Neural cell (in vitro differentiated cells): ENCODE measurements around the gene ABHD8. TPM values are rescaled to one million over a fixed set of nuclear protein-coding genes. Genes with fewer than 3 reads are reported as not detected.

Experiments used
- H2AFZ ChIP-seq: fragments of 200-600, 300-800 bp; sonication (generic), shearing (Covaris generic); 2 replicates; pipeline ENCODE4 v1.6.0; 2014; ENCODE audit warnings: low read depth, mild to moderate bottlenecking, antibody characterized with exemption, low read length, moderate library complexity
- H3F3A ChIP-seq: fragments of 200-600 bp; shearing (Covaris generic); 2 replicates; pipeline ENCODE4 v1.6.1; 2016; ENCODE audit warnings: mild to moderate bottlenecking, moderate library complexity, mixed read lengths, antibody characterized with exemption, low read length; ENCODE audit not compliant: insufficient read depth, poor library complexity, severe bottlenecking
- H3K27ac ChIP-seq: fragments of 200-600, 300-800 bp; sonication (generic), shearing (Covaris generic); 2 replicates; pipeline ENCODE4 v1.5.1; 2014; ENCODE audit warnings: mild to moderate bottlenecking, low read length, moderate library complexity
- H3K27me3 ChIP-seq: fragments of 300-800, 200-600 bp; sonication (generic), shearing (Covaris generic); 2 replicates; pipeline ENCODE4 v1.6.0; 2014; ENCODE audit warnings: mild to moderate bottlenecking, low read depth, low read length, moderate library complexity; ENCODE audit not compliant: insufficient read depth
- H3K36me3 ChIP-seq: fragments of 300-800, 200-600 bp; sonication (generic), shearing (Covaris generic); 2 replicates; pipeline ENCODE4 v1.5.1; 2014; ENCODE audit warnings: mild to moderate bottlenecking, antibody characterized with exemption, low read length, moderate library complexity; ENCODE audit not compliant: insufficient read depth
- H3K4me2 ChIP-seq: fragments of 300-800, 200-600 bp; sonication (generic), shearing (Covaris generic); 2 replicates; pipeline ENCODE4 v1.6.0; 2014; ENCODE audit warnings: mild to moderate bottlenecking, low read length
- H3K4me3 ChIP-seq: fragments of 300-800, 200-600 bp; sonication (generic), shearing (Covaris generic); 2 replicates; pipeline ENCODE4 v1.5.1; 2014; ENCODE audit warnings: mild to moderate bottlenecking, low read length, moderate library complexity
- H3K79me2 ChIP-seq: fragments of 200-600 bp; shearing (Covaris generic); replicated peaks from 2 replicates; pipeline ENCODE4 v1.6.0; 2014; ENCODE audit warnings: mild to moderate bottlenecking, low read length, moderate library complexity; ENCODE audit not compliant: insufficient read depth
- H3K9ac ChIP-seq: fragments of 300-800, 200-600 bp; sonication (generic), shearing (Covaris generic); 2 replicates; pipeline ENCODE4 v1.6.1; 2016; ENCODE audit warnings: mild to moderate bottlenecking, low read length, mixed read lengths
- H3K9me2 ChIP-seq: fragments of 200-600 bp; shearing (Covaris generic); 2 replicates; pipeline ENCODE4 v1.6.1; 2016; ENCODE audit warnings: mild to moderate bottlenecking, low read length, mixed read lengths; ENCODE audit not compliant: insufficient read depth
- H3K9me3 ChIP-seq: fragments of 200-600, 300-800 bp; sonication (generic), shearing (Covaris generic); 2 replicates; pipeline ENCODE4 v1.6.1; 2016; ENCODE audit warnings: mild to moderate bottlenecking, mixed run types, low read length, moderate library complexity, mixed read lengths
- H4K20me1 ChIP-seq: fragments of 200-600 bp; shearing (Covaris generic); 2 replicates; pipeline ENCODE4 v1.6.1; 2016; ENCODE audit warnings: mild to moderate bottlenecking, mixed run types; ENCODE audit not compliant: insufficient read depth
- CTCF ChIP-seq: fragments of 450-650 bp; IDR thresholded peaks from 2 replicates; pipeline ENCODE4 v1.5.1; 2014; ENCODE audit warnings: antibody characterized with exemption, mild to moderate bottlenecking, moderate library complexity; ENCODE audit not compliant: poor library complexity, severe bottlenecking
- EP300 ChIP-seq: fragments of 450-650 bp; conservative IDR thresholded peaks from 2 replicates; pipeline ENCODE4 v1.6.1; 2014; ENCODE audit warnings: antibody characterized with exemption, mild to moderate bottlenecking, moderate library complexity; ENCODE audit not compliant: poor library complexity, severe bottlenecking
- EZH2 ChIP-seq: fragments of 200-600, 300-800 bp; shearing (Covaris generic), sonication (generic); IDR thresholded peaks from 2 replicates; pipeline ENCODE4 v1.6.1; 2014; ENCODE audit warnings: antibody characterized with exemption, low read length, borderline replicate concordance, mild to moderate bottlenecking; ENCODE audit not compliant: insufficient read depth, poor library complexity, severe bottlenecking
- MXI1 ChIP-seq: fragments of 450-650 bp; conservative IDR thresholded peaks from 2 replicates; pipeline ENCODE4 v1.6.1; 2014; ENCODE audit warnings: antibody characterized with exemption, mild to moderate bottlenecking; ENCODE audit not compliant: poor library complexity, severe bottlenecking
- POLR2AphosphoS5 ChIP-seq: IDR thresholded peaks from 2 replicates; pipeline ENCODE4 v1.6.1; 2012
- RAD21 ChIP-seq: fragments of 450-650 bp; conservative IDR thresholded peaks from 2 replicates; pipeline ENCODE4 v1.6.1; 2014; ENCODE audit warnings: antibody characterized with exemption, mild to moderate bottlenecking, moderate library complexity
- SMC3 ChIP-seq: fragments of 450-650 bp; conservative IDR thresholded peaks from 2 replicates; pipeline ENCODE4 v1.6.1; 2014; ENCODE audit warnings: antibody characterized with exemption, mild to moderate bottlenecking, moderate library complexity; ENCODE audit not compliant: poor library complexity
- TAF1 ChIP-seq: IDR thresholded peaks from 2 replicates; pipeline ENCODE4 v1.6.1; 2012; ENCODE audit warnings: low read depth
- polyA plus RNA-seq: library from polyadenylated mRNA; depleted of rRNA; stranded (reverse); fragments of >200 nt; gene quantifications from 2 replicates; pipeline ENCODE4 v1.2.3, GENCODE V29; 2014
- TF ChIP-seq, protein P1 (sequence below): IDR thresholded peaks from 2 replicates; pipeline ENCODE4 v1.6.1; 2012; ENCODE audit warnings: borderline replicate concordance

ABHD8 gene
- polyA plus RNA-seq, 1 donor from 2014 or later = 28.1 TPM

DNA sequence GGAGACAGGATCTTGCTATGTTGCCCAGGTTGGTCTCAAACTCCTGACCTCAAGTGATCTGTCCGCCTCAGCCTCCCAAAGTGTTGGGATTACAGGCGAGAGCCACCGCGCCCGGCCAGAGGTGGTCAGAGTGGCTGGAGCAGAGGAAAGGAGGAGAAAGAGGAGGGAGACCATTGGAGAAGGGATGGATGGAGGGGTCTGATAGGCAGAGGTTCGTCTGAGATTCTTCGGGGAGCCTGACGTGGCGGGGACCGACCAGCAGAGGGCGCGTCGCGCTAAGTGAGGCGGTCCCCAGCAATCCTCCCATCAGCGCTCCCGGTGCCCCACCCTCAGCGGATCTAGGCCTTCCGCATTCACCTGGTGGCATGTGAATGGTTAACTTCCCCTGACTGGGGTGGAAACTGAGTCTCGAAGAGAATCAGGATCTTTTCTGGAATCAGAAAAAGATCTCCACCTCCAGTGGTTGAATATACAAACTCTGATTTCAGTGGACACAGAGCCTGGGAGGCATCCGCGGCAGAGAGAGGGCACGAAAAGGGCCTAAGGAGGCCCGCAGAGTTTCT, 43.0 kb upstream of the ABHD8 start:
- Histone ChIP-seq H3K9ac (no peak overlapping the region), H3K4me3 (no peak overlapping the region), H3K9me3 (no peaks in the 10 kb centered on the region), H3F3A (no peaks in the 10 kb centered on the region), H3K27me3 (no peaks in the 10 kb centered on the region), H3K4me2 (no peak overlapping the region), H2AFZ (no peak overlapping the region), H3K79me2 (no peaks in the 10 kb centered on the region), H3K9me2 (no peaks in the 10 kb centered on the region), H4K20me1 (no peaks in the 10 kb centered on the region), H3K27ac (no peak overlapping the region), H3K36me3 (no peaks in the 10 kb centered on the region)
- TF ChIP-seq, protein P1, sequence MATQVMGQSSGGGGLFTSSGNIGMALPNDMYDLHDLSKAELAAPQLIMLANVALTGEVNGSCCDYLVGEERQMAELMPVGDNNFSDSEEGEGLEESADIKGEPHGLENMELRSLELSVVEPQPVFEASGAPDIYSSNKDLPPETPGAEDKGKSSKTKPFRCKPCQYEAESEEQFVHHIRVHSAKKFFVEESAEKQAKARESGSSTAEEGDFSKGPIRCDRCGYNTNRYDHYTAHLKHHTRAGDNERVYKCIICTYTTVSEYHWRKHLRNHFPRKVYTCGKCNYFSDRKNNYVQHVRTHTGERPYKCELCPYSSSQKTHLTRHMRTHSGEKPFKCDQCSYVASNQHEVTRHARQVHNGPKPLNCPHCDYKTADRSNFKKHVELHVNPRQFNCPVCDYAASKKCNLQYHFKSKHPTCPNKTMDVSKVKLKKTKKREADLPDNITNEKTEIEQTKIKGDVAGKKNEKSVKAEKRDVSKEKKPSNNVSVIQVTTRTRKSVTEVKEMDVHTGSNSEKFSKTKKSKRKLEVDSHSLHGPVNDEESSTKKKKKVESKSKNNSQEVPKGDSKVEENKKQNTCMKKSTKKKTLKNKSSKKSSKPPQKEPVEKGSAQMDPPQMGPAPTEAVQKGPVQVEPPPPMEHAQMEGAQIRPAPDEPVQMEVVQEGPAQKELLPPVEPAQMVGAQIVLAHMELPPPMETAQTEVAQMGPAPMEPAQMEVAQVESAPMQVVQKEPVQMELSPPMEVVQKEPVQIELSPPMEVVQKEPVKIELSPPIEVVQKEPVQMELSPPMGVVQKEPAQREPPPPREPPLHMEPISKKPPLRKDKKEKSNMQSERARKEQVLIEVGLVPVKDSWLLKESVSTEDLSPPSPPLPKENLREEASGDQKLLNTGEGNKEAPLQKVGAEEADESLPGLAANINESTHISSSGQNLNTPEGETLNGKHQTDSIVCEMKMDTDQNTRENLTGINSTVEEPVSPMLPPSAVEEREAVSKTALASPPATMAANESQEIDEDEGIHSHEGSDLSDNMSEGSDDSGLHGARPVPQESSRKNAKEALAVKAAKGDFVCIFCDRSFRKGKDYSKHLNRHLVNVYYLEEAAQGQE = no peak
- TF ChIP-seq POLR2AphosphoS5 = no peak
- peak; percentile 85 for TF ChIP-seq SMC3
- TF ChIP-seq EP300 = no peak
- TF ChIP-seq CTCF = peak; percentile 86
- TF ChIP-seq RAD21 = peak; percentile 74
- no peak for TF ChIP-seq MXI1
- TF ChIP-seq EZH2 = no peak
- no peak for TF ChIP-seq TAF1

GRCh38 chr19:17341845-17342244, 38.6 kb upstream of the ABHD8 start:
- no peak overlapping the region for H3K9ac ChIP-seq
- no peak overlapping the region for H3K27ac ChIP-seq
- no peaks in the 10 kb centered on the region for H3F3A ChIP-seq
- no peaks in the 10 kb centered on the region for H3K36me3 ChIP-seq
- H3K79me2 ChIP-seq = no peaks in the 10 kb centered on the region
- H2AFZ ChIP-seq = no peak overlapping the region
- TF ChIP-seq EZH2 (no peak), TAF1 (no peak), MXI1 (no peak), CTCF (no peak), EP300 (no peak), POLR2AphosphoS5 (no peak), RAD21 (no peak), SMC3 (no peak)
- TF ChIP-seq, protein P1 = no peak
- no peaks in the 10 kb centered on the region for H3K9me3 ChIP-seq
- no peak overlapping the region for H3K4me2 ChIP-seq
- no peaks in the 10 kb centered on the region for H3K9me2 ChIP-seq
- no peaks in the 10 kb centered on the region for H4K20me1 ChIP-seq
- H3K27me3 ChIP-seq = no peaks in the 10 kb centered on the region
- H3K4me3 ChIP-seq = no peak overlapping the region
